GM19438 (cell line): ENCODE results near the gene ZCCHC7.

Experiments used
- ATAC-seq: cut with Tn5 transposase; IDR thresholded peaks from one replicate; pipeline ENCODE4 v1.9.1; 2021; ENCODE audit warnings: low read depth; ENCODE audit not compliant: unreplicated experiment

The ZCCHC7 gene

GRCh38 chr9:37364751-37365360 is 244.5 kb downstream of the ZCCHC7 start:
- no peak for ATAC-seq

- peak; percentile 28 for ATAC-seq
Measured at GRCh38 chr9:37369671-37370070, 249.3 kb downstream of the ZCCHC7 start.

GRCh38 chr9:37370282-37370681 is 249.9 kb downstream of the ZCCHC7 start:
- ATAC-seq, result no peak

- peak; percentile 58 for ATAC-seq
Measured at GRCh38 chr9:37370968-37371563, 250.7 kb downstream of the ZCCHC7 start.

GRCh38 chr9:37371565-37372464 is 251.4 kb downstream of the ZCCHC7 start:
- ATAC-seq, result peak; percentile 17

GRCh38 chr9:37372839-37373238 is 252.5 kb downstream of the ZCCHC7 start:
- ATAC-seq, result no peak

- no peak for ATAC-seq
Measured at GRCh38 chr9:37373621-37374020, 253.2 kb downstream of the ZCCHC7 start.

- peak; percentile 25 for ATAC-seq
Measured at GRCh38 chr9:37374892-37375291, 254.5 kb downstream of the ZCCHC7 start.

GRCh38 chr9:37377688-37378612 is 257.6 kb downstream of the ZCCHC7 start:
- ATAC-seq, result no peak

GRCh38 chr9:37378613-37379004 is 258.2 kb downstream of the ZCCHC7 start:
- no peak for ATAC-seq

GRCh38 chr9:37379835-37380234 is 259.5 kb downstream of the ZCCHC7 start:
- ATAC-seq, result no peak

- no peak for ATAC-seq
Measured at GRCh38 chr9:37380570-37380969, 260.2 kb downstream of the ZCCHC7 start.

- no peak for ATAC-seq
Measured at GRCh38 chr9:37381094-37381741, 260.8 kb downstream of the ZCCHC7 start.

GRCh38 chr9:37382161-37382981 is 262.0 kb downstream of the ZCCHC7 start:
- peak; percentile 47 for ATAC-seq

GRCh38 chr9:37382982-37383357 is 262.6 kb downstream of the ZCCHC7 start:
- no peak for ATAC-seq

- ATAC-seq, result no peak
Measured at GRCh38 chr9:37383393-37383792, 263.0 kb downstream of the ZCCHC7 start.

GRCh38 chr9:37383876-37384746 is 263.7 kb downstream of the ZCCHC7 start:
- no peak for ATAC-seq

- no peak for ATAC-seq
Measured at GRCh38 chr9:37385286-37385685, 264.9 kb downstream of the ZCCHC7 start.
